Rectal smooth muscle tissue (tissue), 1 donor: ENCODE measurements around the gene WLS.
A peak's percentile ranks its signal among the peaks of the same experiment; 100 is the strongest.

ENCODE experiments used
- H3K27ac ChIP-seq: one replicate; pipeline ENCODE4 v1.7.0; 2013; ENCODE audit warnings: low read depth, low read length, inconsistent platforms
- H3K27me3 ChIP-seq: one replicate; pipeline ENCODE4 v1.7.0; 2013; ENCODE audit warnings: low read length; ENCODE audit not compliant: control insufficient read depth, insufficient read depth
- H3K36me3 ChIP-seq: one replicate; pipeline ENCODE4 v1.7.0; 2013; ENCODE audit warnings: low read length; ENCODE audit not compliant: control insufficient read depth, insufficient read depth
- H3K4me1 ChIP-seq: one replicate; pipeline ENCODE4 v1.7.0; 2013; ENCODE audit warnings: low read length; ENCODE audit not compliant: control insufficient read depth, insufficient read depth
- H3K4me3 ChIP-seq: one replicate; pipeline ENCODE4 v1.7.0; 2013; ENCODE audit warnings: low read length
- H3K9ac ChIP-seq: one replicate; pipeline ENCODE4 v1.7.0; 2013; ENCODE audit warnings: low read length

WLS gene

GRCh38 chr1:68136187-68136586, 96.1 kb downstream of the WLS start:
- Histone ChIP-seq H3K36me3 (peaks cover 13% of the 10 kb centered on the region), H3K27ac (no peak overlapping the region), H3K27me3 (no peaks in the 10 kb centered on the region), H3K4me1 (peaks cover 6% of the 10 kb centered on the region), H3K4me3 (no peak overlapping the region), H3K9ac (no peak overlapping the region)

DNA sequence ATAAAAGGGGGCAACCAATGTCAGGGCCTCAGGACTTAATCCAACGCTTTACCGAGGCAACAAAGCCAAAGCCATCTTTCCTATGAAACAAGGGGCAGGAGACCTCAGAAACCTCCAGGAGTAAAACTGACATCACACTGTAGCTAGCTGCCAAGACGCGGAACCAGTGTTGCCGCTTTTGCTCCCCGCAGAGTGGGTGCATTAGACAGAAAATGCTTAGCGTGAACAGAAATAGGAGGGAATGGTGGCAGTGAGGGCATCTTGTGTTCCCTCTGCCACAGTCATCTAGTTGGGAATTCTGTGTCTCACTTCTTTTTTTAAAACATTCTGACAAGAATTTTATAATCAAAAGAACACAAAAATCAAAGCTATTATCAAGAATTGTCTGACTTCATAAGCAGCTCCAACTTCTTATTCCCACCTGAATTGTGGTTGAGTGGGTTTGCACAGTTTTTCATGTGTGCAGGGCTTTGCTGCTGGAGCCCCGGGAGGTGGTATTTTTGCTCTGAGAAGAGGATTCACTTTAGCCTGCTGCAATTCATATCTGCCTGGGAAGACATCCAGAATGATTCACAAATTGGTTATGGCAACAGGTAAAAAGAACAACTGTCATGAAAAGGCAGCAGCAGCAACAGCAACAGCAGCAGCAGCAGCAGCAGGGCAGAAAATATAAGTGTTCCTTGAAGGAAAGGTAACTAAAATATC, 99.7 kb downstream of the WLS start:
- peaks cover 3% of the 10 kb centered on the region for H3K4me1 ChIP-seq
- H3K9ac ChIP-seq: no peak overlapping the region
- no peaks in the 10 kb centered on the region for H3K27me3 ChIP-seq
- peaks cover 11% of the 10 kb centered on the region for H3K36me3 ChIP-seq
- H3K27ac ChIP-seq: no peak overlapping the region
- H3K4me3 ChIP-seq: no peak overlapping the region

DNA sequence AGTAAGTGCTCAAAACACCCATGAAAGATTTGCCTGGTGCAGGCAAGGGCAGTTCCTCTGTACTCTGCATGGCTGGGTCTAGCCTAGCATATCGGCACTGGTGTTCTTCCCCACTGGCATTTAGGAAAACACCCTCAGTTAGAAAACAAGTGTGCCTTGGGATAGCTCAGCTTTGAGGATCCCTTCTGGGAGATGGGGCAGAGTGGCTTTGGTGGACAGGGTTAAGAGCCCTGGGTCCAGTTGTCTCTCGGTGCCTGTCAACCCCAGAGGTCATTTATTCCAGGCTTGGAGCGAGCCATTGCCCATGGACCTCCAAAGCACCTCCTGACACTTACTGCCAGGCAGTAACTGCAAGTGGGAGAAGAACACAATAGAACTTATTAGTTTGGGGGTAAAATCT, 101.1 kb downstream of the WLS start:
- H3K36me3 ChIP-seq: peaks cover 11% of the 10 kb centered on the region
- H3K4me3 ChIP-seq: no peak overlapping the region
- peaks cover 3% of the 10 kb centered on the region for H3K4me1 ChIP-seq
- no peak overlapping the region for H3K9ac ChIP-seq
- H3K27ac ChIP-seq: no peak overlapping the region
- H3K27me3 ChIP-seq: no peaks in the 10 kb centered on the region

GRCh38 chr1:68129536-68130250, 102.6 kb downstream of the WLS start:
- Histone ChIP-seq H3K9ac (no peak overlapping the region), H3K36me3 (peaks cover 8% of the 10 kb centered on the region), H3K27me3 (no peaks in the 10 kb centered on the region), H3K4me3 (no peak overlapping the region), H3K27ac (no peak overlapping the region), H3K4me1 (peaks cover 3% of the 10 kb centered on the region)

GRCh38 chr1:68128820-68129219, 103.5 kb downstream of the WLS start:
- peaks cover 7% of the 10 kb centered on the region for H3K36me3 ChIP-seq
- H3K27ac ChIP-seq: no peak overlapping the region
- no peak overlapping the region for H3K9ac ChIP-seq
- no peaks in the 10 kb centered on the region for H3K27me3 ChIP-seq
- peaks cover 3% of the 10 kb centered on the region for H3K4me1 ChIP-seq
- H3K4me3 ChIP-seq: no peak overlapping the region

GRCh38 chr1:68128157-68128556, 104.2 kb downstream of the WLS start:
- Histone ChIP-seq H3K4me1 (peaks cover 3% of the 10 kb centered on the region), H3K4me3 (no peak overlapping the region), H3K27me3 (no peaks in the 10 kb centered on the region), H3K27ac (peak overlapping the region; percentile 3), H3K36me3 (peaks cover 5% of the 10 kb centered on the region), H3K9ac (no peak overlapping the region)

- Histone ChIP-seq H3K36me3 (peaks cover 3% of the 10 kb centered on the region), H3K27ac (peak overlapping the region; percentile 88), H3K4me1 (peaks cover 15% of the 10 kb centered on the region)
Observed at GRCh38 chr1:68121536-68121935, 110.8 kb downstream of the WLS start.

DNA sequence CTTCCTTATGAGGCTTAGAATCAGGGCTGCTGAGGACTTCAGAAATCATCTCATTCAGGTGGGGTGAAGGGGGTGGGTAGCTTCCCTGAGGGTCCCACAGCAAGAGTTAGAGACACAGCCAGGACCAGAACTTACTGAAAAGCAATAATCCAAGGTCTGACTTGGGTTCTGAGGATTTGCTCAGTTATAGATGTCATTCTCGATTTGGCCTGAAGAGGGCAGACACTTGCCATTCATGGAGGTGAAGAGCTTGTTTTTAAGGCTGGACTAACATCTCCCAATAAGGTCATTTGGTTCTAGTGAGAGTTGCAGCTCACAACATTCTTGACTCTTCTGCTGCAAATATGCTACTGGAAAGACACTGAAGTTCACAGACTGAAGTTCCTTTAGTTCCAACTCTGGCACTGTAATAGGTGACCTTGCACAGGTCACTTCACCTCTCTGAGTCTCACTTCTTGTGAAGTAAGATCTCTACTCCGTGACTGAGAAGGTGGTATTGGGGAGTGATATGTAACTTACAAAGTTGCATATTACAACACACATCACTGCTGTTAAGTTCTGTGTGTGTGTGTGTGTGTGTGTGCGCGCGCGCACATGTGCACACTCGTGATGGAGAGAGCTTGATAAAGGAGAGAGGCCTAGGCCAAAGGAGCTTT, 112.1 kb downstream of the WLS start:
- Histone ChIP-seq H3K4me3 (no peak overlapping the region), H3K27me3 (no peaks in the 10 kb centered on the region), H3K27ac (peak overlapping the region; percentile 88), H3K36me3 (no peaks in the 10 kb centered on the region), H3K9ac (no peak overlapping the region), H3K4me1 (peaks cover 15% of the 10 kb centered on the region)

More at GRCh38 chr1:68121536-68121935, 110.8 kb downstream of the WLS start:
- no peaks in the 10 kb centered on the region for H3K27me3 ChIP-seq
- no peak overlapping the region for H3K4me3 ChIP-seq
- no peak overlapping the region for H3K9ac ChIP-seq

DNA sequence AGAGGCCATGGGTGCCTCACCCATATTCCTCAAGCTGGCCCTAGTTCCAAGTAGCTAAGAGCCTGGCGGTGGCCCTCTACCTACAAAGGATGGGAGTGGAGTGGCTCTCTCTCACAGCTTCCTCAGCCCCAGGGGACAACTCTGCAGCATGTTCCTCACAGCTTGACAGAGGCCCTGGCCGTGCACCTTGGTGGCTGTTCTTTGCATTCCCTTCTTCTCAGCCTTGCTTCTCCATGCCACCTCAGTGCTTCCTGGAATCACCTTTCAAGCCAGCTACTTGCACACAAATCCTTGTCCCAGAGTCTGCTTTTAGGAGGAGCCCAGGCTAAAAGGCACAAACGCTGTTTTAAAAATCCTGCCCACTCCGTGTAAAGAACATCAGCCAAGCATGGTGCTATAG, 112.9 kb downstream of the WLS start:
- Histone ChIP-seq H3K9ac (no peak overlapping the region), H3K4me1 (peaks cover 15% of the 10 kb centered on the region), H3K4me3 (no peak overlapping the region), H3K27ac (no peak overlapping the region), H3K36me3 (no peaks in the 10 kb centered on the region), H3K27me3 (no peaks in the 10 kb centered on the region)

DNA sequence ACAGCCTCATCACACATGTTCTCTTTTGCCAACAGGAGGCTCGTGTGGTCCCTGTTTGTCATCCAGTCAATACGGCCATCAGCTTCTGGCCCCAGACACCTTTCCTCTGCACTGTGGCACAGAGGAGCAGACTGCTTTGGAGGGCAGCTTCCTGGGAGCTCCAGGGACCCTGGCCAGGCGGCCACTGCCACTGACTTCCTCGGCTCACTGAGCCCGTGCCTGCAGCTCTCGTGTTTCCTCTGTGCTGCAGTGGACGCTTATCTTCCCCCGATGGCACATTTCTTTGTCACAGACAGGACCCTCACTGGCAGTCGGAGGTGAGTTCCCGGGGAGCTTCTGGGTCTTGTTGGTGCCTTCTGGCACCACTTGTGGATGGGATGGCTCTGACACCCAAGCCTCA, 114.9 kb downstream of the WLS start:
- Histone ChIP-seq H3K36me3 (no peaks in the 10 kb centered on the region), H3K27ac (no peak overlapping the region), H3K27me3 (no peaks in the 10 kb centered on the region), H3K4me3 (no peak overlapping the region), H3K9ac (no peak overlapping the region), H3K4me1 (peaks cover 15% of the 10 kb centered on the region)

- H3K9ac ChIP-seq: no peak overlapping the region
- no peaks in the 10 kb centered on the region for H3K36me3 ChIP-seq
- H3K4me1 ChIP-seq: peaks cover 21% of the 10 kb centered on the region
- H3K4me3 ChIP-seq: no peak overlapping the region
- no peak overlapping the region for H3K27ac ChIP-seq
- H3K27me3 ChIP-seq: no peaks in the 10 kb centered on the region
Observed at GRCh38 chr1:68116643-68117235, 115.6 kb downstream of the WLS start.

DNA sequence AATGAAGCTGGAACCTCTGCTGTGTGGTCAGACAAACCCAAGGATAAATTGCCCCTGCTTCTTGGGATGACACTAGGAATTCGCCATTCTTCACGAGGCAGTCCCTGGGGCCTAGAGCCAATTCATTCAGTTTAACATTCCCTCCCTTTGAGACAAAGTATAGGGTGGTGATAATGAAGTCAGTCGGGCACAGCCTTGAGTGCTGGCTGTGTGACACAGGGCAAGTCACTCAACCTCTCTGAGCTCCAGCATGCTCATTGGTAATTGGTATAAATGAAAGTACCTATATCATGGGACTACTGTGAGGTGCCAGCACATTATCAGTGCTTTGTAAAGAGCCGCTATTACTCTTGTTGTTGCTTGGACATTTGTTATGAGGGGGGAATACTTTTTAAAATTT, 117.0 kb downstream of the WLS start:
- H3K4me3 ChIP-seq: no peak overlapping the region
- H3K9ac ChIP-seq: no peak overlapping the region
- H3K27me3 ChIP-seq: no peaks in the 10 kb centered on the region
- no peaks in the 10 kb centered on the region for H3K36me3 ChIP-seq
- H3K4me1 ChIP-seq: peaks cover 16% of the 10 kb centered on the region
- H3K27ac ChIP-seq: no peak overlapping the region
